AG10803 (cell line): ENCODE results near the gene ZSCAN22.

Experiments used
- DNase-seq: peaks from one replicate; pipeline ENCODE4 v3.0.0; 2010; ENCODE audit warnings: low read depth
- H3K4me3 ChIP-seq: 2 replicates; pipeline ENCODE4 v1.5.1; 2011; ENCODE audit warnings: mild to moderate bottlenecking, low read length, control low read depth
- TF ChIP-seq, protein P1 (sequence below): conservative IDR thresholded peaks from 2 replicates; pipeline ENCODE4 v1.5.1; 2011; ENCODE audit warnings: mild to moderate bottlenecking, low read length, control low read depth, inconsistent platforms

ZSCAN22 gene

GRCh38 chr19:58326914-58327726 lies at the start of gene ZSCAN22:
ZSCAN22 (plus strand) TSS chr19:58326994; CDS start chr19:58334803, 7,809 bp downstream.
- peak within 1 kb of the TSS; percentile 96 for H3K4me3 ChIP-seq
- peak; percentile 93 for DNase-seq
- TF ChIP-seq, protein P1, sequence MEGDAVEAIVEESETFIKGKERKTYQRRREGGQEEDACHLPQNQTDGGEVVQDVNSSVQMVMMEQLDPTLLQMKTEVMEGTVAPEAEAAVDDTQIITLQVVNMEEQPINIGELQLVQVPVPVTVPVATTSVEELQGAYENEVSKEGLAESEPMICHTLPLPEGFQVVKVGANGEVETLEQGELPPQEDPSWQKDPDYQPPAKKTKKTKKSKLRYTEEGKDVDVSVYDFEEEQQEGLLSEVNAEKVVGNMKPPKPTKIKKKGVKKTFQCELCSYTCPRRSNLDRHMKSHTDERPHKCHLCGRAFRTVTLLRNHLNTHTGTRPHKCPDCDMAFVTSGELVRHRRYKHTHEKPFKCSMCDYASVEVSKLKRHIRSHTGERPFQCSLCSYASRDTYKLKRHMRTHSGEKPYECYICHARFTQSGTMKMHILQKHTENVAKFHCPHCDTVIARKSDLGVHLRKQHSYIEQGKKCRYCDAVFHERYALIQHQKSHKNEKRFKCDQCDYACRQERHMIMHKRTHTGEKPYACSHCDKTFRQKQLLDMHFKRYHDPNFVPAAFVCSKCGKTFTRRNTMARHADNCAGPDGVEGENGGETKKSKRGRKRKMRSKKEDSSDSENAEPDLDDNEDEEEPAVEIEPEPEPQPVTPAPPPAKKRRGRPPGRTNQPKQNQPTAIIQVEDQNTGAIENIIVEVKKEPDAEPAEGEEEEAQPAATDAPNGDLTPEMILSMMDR: no peak

- TF ChIP-seq, protein P1: no peak
- no peak overlapping the region for H3K4me3 ChIP-seq
- no peak for DNase-seq
These were observed 49.6 kb upstream of the ZSCAN22 start for GRCh38 chr19:58277197-58277596.

- TF ChIP-seq, protein P1: no peak
- peak overlapping the region; percentile 92 for H3K4me3 ChIP-seq
- no peak for DNase-seq
These were observed 48.9 kb upstream of the ZSCAN22 start for GRCh38 chr19:58277748-58278540.

- peak; percentile 96 for DNase-seq
- peak within 1 kb of the TSS; percentile 92 for H3K4me3 ChIP-seq
- TF ChIP-seq, protein P1: 0 out of 2 replicates have a peak, but pooled peaks have one; percentile 8
These were observed 48.2 kb upstream of the ZSCAN22 start, which contains the start of gene ZNF8 for GRCh38 chr19:58278541-58279041. ZNF8 (plus strand) TSS chr19:58278955; CDS start chr19:58279082, 127 bp downstream.

GRCh38 chr19:58279042-58279924 lies 47.5 kb upstream of the ZSCAN22 start:
- peak; percentile 42 for DNase-seq
- H3K4me3 ChIP-seq: peak overlapping the region; percentile 92
- TF ChIP-seq, protein P1: no peak

GRCh38 chr19:58279925-58280316 lies 46.9 kb upstream of the ZSCAN22 start:
- TF ChIP-seq, protein P1: no peak
- peak overlapping the region; percentile 92 for H3K4me3 ChIP-seq
- DNase-seq: no peak
